BLaER1 (cell line): ENCODE results near the gene UTS2.
A peak's percentile ranks its signal among the peaks of the same experiment; 100 is the strongest.

Experiments
- H3K27ac ChIP-seq: shearing (Covaris generic); formaldehyde crosslinking; 2 replicates; pipeline ENCODE4 v1.8.1; 2022
- H3K27me3 ChIP-seq: shearing (Covaris generic); formaldehyde crosslinking; 2 replicates; pipeline ENCODE4 v1.8.1; 2022
- H3K36me3 ChIP-seq: shearing (Covaris generic); formaldehyde crosslinking; 2 replicates; pipeline ENCODE4 v1.8.1; 2022
- H3K4me1 ChIP-seq: shearing (Covaris generic); formaldehyde crosslinking; 2 replicates; pipeline ENCODE4 v1.8.1; 2022
- H3K4me2 ChIP-seq: shearing (Covaris generic); formaldehyde crosslinking; 2 replicates; pipeline ENCODE4 v1.8.1; 2022
- H3K4me3 ChIP-seq: shearing (Covaris generic); formaldehyde crosslinking; 2 replicates; pipeline ENCODE4 v1.8.1; 2022
- H3K9ac ChIP-seq: shearing (Covaris generic); formaldehyde crosslinking; 2 replicates; pipeline ENCODE4 v1.8.1; 2022
- H3K9me3 ChIP-seq: shearing (Covaris generic); formaldehyde crosslinking; 2 replicates; pipeline ENCODE4 v1.8.1; 2022
- H4K20me1 ChIP-seq: shearing (Covaris generic); formaldehyde crosslinking; 2 replicates; pipeline ENCODE4 v1.8.1; 2022
- Cebpa-rat ChIP-seq: shearing (Covaris generic); IDR thresholded peaks from 2 replicates; pipeline ENCODE4 v1.8.1; 2022

Gene UTS2

GRCh38 chr1:7852804-7853683, at the start of gene UTS2:
TSS of gene UTS2 (minus strand) at chr1:7853065. CDS start at chr1:7853003, 62 bp downstream.
- Histone ChIP-seq H3K27me3 (no peaks in the 10 kb centered on the region), H4K20me1 (no peaks in the 10 kb centered on the region), H3K4me2 (no peak within 1 kb of the TSS), H3K27ac (no peak within 1 kb of the TSS), H3K4me3 (no peak within 1 kb of the TSS), H3K4me1 (peaks cover 17% of the 10 kb centered on the region), H3K9me3 (no peaks in the 10 kb centered on the region), H3K36me3 (no peaks in the 10 kb centered on the region), H3K9ac (no peak within 1 kb of the TSS)
- no peak for TF ChIP-seq Cebpa-rat

GRCh38 chr1:7899741-7900140, 46.9 kb upstream of the UTS2 start:
- H3K36me3 ChIP-seq, result no peaks in the 10 kb centered on the region
- no peaks in the 10 kb centered on the region for H3K27me3 ChIP-seq
- H3K4me2 ChIP-seq, result peak overlapping the region; percentile 50
- H3K4me3 ChIP-seq, result 0 out of 2 replicates have a peak overlapping the region, but pooled peaks have one; percentile 13
- no peak overlapping the region; the same call in 1 of the 2 replicates for H3K9ac ChIP-seq
- TF ChIP-seq Cebpa-rat, result no peak
- H3K27ac ChIP-seq, result peak overlapping the region; percentile 73
- H3K9me3 ChIP-seq, result peaks cover 12% of the 10 kb centered on the region
- peaks cover 29% of the 10 kb centered on the region for H3K4me1 ChIP-seq
- H4K20me1 ChIP-seq, result no peaks in the 10 kb centered on the region

- TF ChIP-seq Cebpa-rat, result no peak
- Histone ChIP-seq H3K36me3 (no peaks in the 10 kb centered on the region), H3K27ac (no peak overlapping the region), H3K4me1 (peaks cover 29% of the 10 kb centered on the region), H3K4me2 (no peak overlapping the region), H4K20me1 (no peaks in the 10 kb centered on the region), H3K9me3 (peaks cover 12% of the 10 kb centered on the region), H3K4me3 (no peak overlapping the region), H3K27me3 (no peaks in the 10 kb centered on the region), H3K9ac (no peak overlapping the region)
Measured at GRCh38 chr1:7898962-7899361, 46.1 kb upstream of the UTS2 start.

- H3K9ac ChIP-seq, result no peak overlapping the region
- no peak overlapping the region for H3K4me2 ChIP-seq
Measured at GRCh38 chr1:7896994-7897393, 44.1 kb upstream of the UTS2 start.

GRCh38 chr1:7893529-7894180, 40.8 kb upstream of the UTS2 start:
- no peaks in the 10 kb centered on the region for H3K27me3 ChIP-seq
- no peaks in the 10 kb centered on the region for H3K36me3 ChIP-seq
- H3K9ac ChIP-seq, result no peak overlapping the region
- no peaks in the 10 kb centered on the region for H3K9me3 ChIP-seq
- no peaks in the 10 kb centered on the region for H3K4me1 ChIP-seq
- H3K27ac ChIP-seq, result no peak overlapping the region
- no peak overlapping the region for H3K4me3 ChIP-seq
- no peaks in the 10 kb centered on the region for H4K20me1 ChIP-seq
- H3K4me2 ChIP-seq, result no peak overlapping the region
- TF ChIP-seq Cebpa-rat, result no peak

More at GRCh38 chr1:7896994-7897393, 44.1 kb upstream of the UTS2 start:
- H4K20me1 ChIP-seq, result no peaks in the 10 kb centered on the region
- H3K4me1 ChIP-seq, result peaks cover 22% of the 10 kb centered on the region
- no peak overlapping the region for H3K4me3 ChIP-seq
- no peak overlapping the region for H3K27ac ChIP-seq
- no peaks in the 10 kb centered on the region for H3K36me3 ChIP-seq
- TF ChIP-seq Cebpa-rat, result no peak
- H3K9me3 ChIP-seq, result peaks cover 12% of the 10 kb centered on the region
- H3K27me3 ChIP-seq, result no peaks in the 10 kb centered on the region

- H4K20me1 ChIP-seq, result no peaks in the 10 kb centered on the region
- H3K9me3 ChIP-seq, result no peaks in the 10 kb centered on the region
- H3K4me3 ChIP-seq, result no peak overlapping the region
- no peak overlapping the region for H3K9ac ChIP-seq
- H3K4me2 ChIP-seq, result no peak overlapping the region
- H3K27me3 ChIP-seq, result no peaks in the 10 kb centered on the region
- H3K36me3 ChIP-seq, result no peaks in the 10 kb centered on the region
- no peaks in the 10 kb centered on the region for H3K4me1 ChIP-seq
- H3K27ac ChIP-seq, result no peak overlapping the region
- TF ChIP-seq Cebpa-rat, result no peak
Measured at GRCh38 chr1:7891804-7892203, 38.9 kb upstream of the UTS2 start.

- Histone ChIP-seq H3K4me1 (no peaks in the 10 kb centered on the region), H3K36me3 (no peaks in the 10 kb centered on the region), H3K27ac (no peak overlapping the region), H3K9ac (no peak overlapping the region), H3K4me3 (no peak overlapping the region), H3K27me3 (no peaks in the 10 kb centered on the region), H3K9me3 (no peaks in the 10 kb centered on the region), H4K20me1 (no peaks in the 10 kb centered on the region), H3K4me2 (no peak overlapping the region)
- no peak for TF ChIP-seq Cebpa-rat
Measured at GRCh38 chr1:7890853-7891252, 38.0 kb upstream of the UTS2 start.

- Histone ChIP-seq H3K4me2 (no peak overlapping the region), H3K4me1 (no peaks in the 10 kb centered on the region), H3K27ac (no peak overlapping the region), H3K27me3 (no peaks in the 10 kb centered on the region), H3K9ac (no peak overlapping the region), H3K36me3 (no peaks in the 10 kb centered on the region), H4K20me1 (no peaks in the 10 kb centered on the region), H3K9me3 (peaks cover 6% of the 10 kb centered on the region; the same call in 1 of the 2 replicates), H3K4me3 (no peak overlapping the region)
- TF ChIP-seq Cebpa-rat, result no peak
Measured at GRCh38 chr1:7888248-7889081, 35.6 kb upstream of the UTS2 start.

- Histone ChIP-seq H3K4me3 (no peak overlapping the region), H3K4me2 (no peak overlapping the region), H3K36me3 (no peaks in the 10 kb centered on the region), H3K9me3 (peaks cover 6% of the 10 kb centered on the region; the same call in 1 of the 2 replicates), H3K27me3 (no peaks in the 10 kb centered on the region), H3K4me1 (no peaks in the 10 kb centered on the region), H3K9ac (no peak overlapping the region), H3K27ac (no peak overlapping the region), H4K20me1 (no peaks in the 10 kb centered on the region)
- TF ChIP-seq Cebpa-rat, result no peak
Measured at GRCh38 chr1:7886405-7886745, 33.5 kb upstream of the UTS2 start.
